Naive thymus-derived CD4-positive, alpha-beta T cell (primary cell): ENCODE data around the gene VSIG10. TPM values are rescaled to one million over a fixed set of nuclear protein-coding genes. Genes with fewer than 3 reads are reported as not detected.

Experiments
- ATAC-seq: fragments of 150-1000 bp; cut with Tn5 transposase; 2 replicates; pipeline ENCODE4 v1.10.0; 2021; ENCODE audit warnings: mild to moderate bottlenecking, moderate library complexity
- CTCF ChIA-PET: fragments of 350-600 bp; sonication (Branson Sonifier 250); formaldehyde crosslinking; loops from one replicate; lab custom pipeline; 2021; ENCODE audit warnings: antibody characterized with exemption; lab: Charles Lee
- POLR2A ChIA-PET: fragments of 350-600 bp; sonication (Branson Sonifier 250); formaldehyde crosslinking; loops from one replicate; lab custom pipeline; 2021; ENCODE audit warnings: antibody characterized with exemption, inconsistent platforms; lab: Charles Lee
- DNase-seq, 9 donors: peaks; one replicate each; pipeline versions ENCODE4 v3.0.0 to v3.0.0-alpha.2; 2020 to 2022; ENCODE audit warnings: mixed read lengths in 1 of 9
- H3K27ac ChIP-seq: one replicate; pipeline ENCODE4 v1.7.0; 2013; ENCODE audit warnings: mild to moderate bottlenecking, low read depth, low read length, moderate library complexity
- H3K27me3 ChIP-seq, 2 donors: one replicate each; pipeline ENCODE4 v1.7.0; 2013; ENCODE audit warnings: low read length in 2 of 2, mild to moderate bottlenecking in 2 of 2, moderate library complexity in 2 of 2; ENCODE audit not compliant: control insufficient read depth in 2 of 2, insufficient read depth in 2 of 2
- H3K36me3 ChIP-seq, 3 experiments: 1 replicate in 2 of 3; 2 replicates in 1 of 3; pipeline ENCODE4 v1.7.0; 2013; ENCODE audit warnings: low read length in 3 of 3, mild to moderate bottlenecking in 3 of 3, moderate library complexity in 1 of 3; ENCODE audit not compliant: insufficient read depth in 3 of 3, control insufficient read depth in 2 of 3
- H3K4me1 ChIP-seq, 2 donors: one replicate each; pipeline ENCODE4 v1.7.0; 2013; ENCODE audit warnings: low read length in 2 of 2, mild to moderate bottlenecking in 2 of 2, moderate library complexity in 1 of 2; ENCODE audit not compliant: control insufficient read depth in 2 of 2, insufficient read depth in 2 of 2
- H3K4me3 ChIP-seq: 2 replicates; pipeline ENCODE4 v1.7.0; 2013; ENCODE audit warnings: mild to moderate bottlenecking, low read length
- H3K9me3 ChIP-seq, 3 experiments: 1 replicate in 2 of 3; 2 replicates in 1 of 3; pipeline ENCODE4 v1.7.0; 2013; ENCODE audit warnings: low read length in 3 of 3; ENCODE audit not compliant: control insufficient read depth in 2 of 3
- H3K27ac Mint-ChIP-seq, 9 donors: one replicate each; pipeline ENCODE4 v1.8.0; 2020 to 2022; ENCODE audit warnings: mixed read lengths in 9 of 9, mild to moderate bottlenecking in 8 of 9, moderate library complexity in 5 of 9, inconsistent platforms in 2 of 9
- H3K27me3 Mint-ChIP-seq, 5 donors: one replicate each; pipeline ENCODE4 v1.8.0; 2021 to 2022; ENCODE audit warnings: mixed read lengths in 5 of 5, mild to moderate bottlenecking in 1 of 5
- H3K36me3 Mint-ChIP-seq, 5 donors: one replicate each; pipeline ENCODE4 v1.8.0; 2020 to 2022; ENCODE audit warnings: mixed read lengths in 5 of 5, mild to moderate bottlenecking in 3 of 5, inconsistent platforms in 1 of 5
- H3K4me1 Mint-ChIP-seq, 7 donors: one replicate each; pipeline ENCODE4 v1.8.0; 2020 to 2022; ENCODE audit warnings: mixed read lengths in 7 of 7, mild to moderate bottlenecking in 3 of 7, inconsistent platforms in 1 of 7
- H3K4me3 Mint-ChIP-seq, 10 donors: one replicate each; pipeline ENCODE4 v1.8.0; 2020 to 2022; ENCODE audit warnings: mild to moderate bottlenecking in 10 of 10, mixed read lengths in 10 of 10, moderate library complexity in 6 of 10, inconsistent platforms in 2 of 10
- H3K9me3 Mint-ChIP-seq, 11 donors: one replicate each; pipeline ENCODE4 v1.8.0; 2020 to 2022; ENCODE audit warnings: mixed read lengths in 11 of 11, mild to moderate bottlenecking in 4 of 11, inconsistent platforms in 1 of 11, moderate library complexity in 1 of 11
- intact Hi-C, 2 donors: fragments of 100-400 bp; cut with micrococcal nuclease; formaldehyde crosslinking; loops; one replicate each; pipeline ENCODE4 v1.15.1; 2023
- polyA plus RNA-seq, 2 donors: library from polyadenylated mRNA; unstranded; fragments of 300-500 nt; fragmentation: Illumina TruSeq; gene quantifications; one replicate each; pipeline ENCODE4 v1.2.3, GENCODE V29; 2021
- total RNA-seq, 6 experiments: library from RNA in 5 of 6; stranded (reverse) in 5 of 6; gene quantifications; 1 replicate in 5 of 6; 2 replicates in 1 of 6; pipeline ENCODE4 v1.2.3 and lab custom pipeline; 2021 to 2026

Gene VSIG10
- total and polyA plus RNA-seq, 7 experiments from 2014 or later = 1.5 to 8.5 (median 5.3) TPM

DNA sequence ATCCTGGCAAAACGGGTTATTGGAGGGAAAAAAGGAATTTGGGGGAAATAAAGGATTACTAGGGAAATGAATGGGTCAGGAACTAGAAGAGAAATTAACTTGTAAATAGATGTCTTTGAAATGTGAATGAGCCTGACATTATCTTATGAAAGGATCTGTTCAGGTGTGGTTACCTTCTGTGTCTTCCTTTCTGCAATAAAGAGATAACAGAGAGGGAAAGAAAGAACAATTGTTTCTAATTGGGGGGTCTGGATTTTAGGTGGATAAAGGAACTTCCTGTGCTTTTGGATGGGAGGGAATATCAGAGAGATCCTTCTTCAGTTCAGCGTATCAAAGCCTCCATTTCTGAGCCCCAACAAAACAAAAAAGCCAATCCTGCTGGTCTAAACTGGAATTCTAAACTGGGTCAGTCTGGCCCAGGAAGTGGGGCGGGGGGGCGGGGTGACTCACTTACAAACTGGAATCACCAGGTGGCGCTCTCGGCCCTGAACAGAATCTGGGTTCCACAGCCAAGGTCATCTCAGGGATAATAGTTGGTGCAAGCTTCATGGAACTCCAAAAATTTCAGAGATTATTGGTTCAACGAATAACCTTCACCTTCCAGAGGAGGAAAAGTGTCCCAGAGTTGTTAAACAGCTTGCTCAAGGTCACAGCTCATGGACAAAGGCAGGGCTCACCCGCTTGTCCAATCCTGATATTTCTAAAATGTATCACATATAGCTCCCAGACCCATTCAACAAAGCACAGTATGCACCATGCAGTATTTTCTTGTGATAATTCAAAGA is 17.0 kb upstream of the VSIG10 start:
- Mint-ChIP-seq H3K4me1 (peaks cover 4 to 12% (median 8%) of the 10 kb centered on the region in 7 donors), H3K27ac (peak overlapping the region in 7 of 9 donors; percentile 51 to 71 (median 62)), H3K4me3 (no peak overlapping the region), H3K9me3 (no peaks in the 10 kb centered on the region), H3K36me3 (peaks cover 0 to 7% (median 0%) of the 10 kb centered on the region in 5 donors), H3K27me3 (no peaks in the 10 kb centered on the region)
- Histone ChIP-seq H3K4me3 (no peak overlapping the region), H3K9me3 (no peaks in the 10 kb centered on the region), H3K27ac (no peak overlapping the region), H3K36me3 (no peaks in the 10 kb centered on the region), H3K4me1 (peaks cover 0 to 3% of the 10 kb centered on the region in 2 donors), H3K27me3 (no peaks in the 10 kb centered on the region)
- peak; percentile 76 for ATAC-seq
- intact Hi-C loops = loop anchor here (1.0 to 2.0 kb wide), 3 partner anchors 16 to 256 kb away; partner anchors contain the start of genes PEBP1 (in 2 of the 2) and SUDS3 (in 2 of the 2)
- POLR2A ChIA-PET = interaction anchor here (0.9 to 1.3 kb wide), 3 partner anchors 63 to 255 kb away, joined by 4 to 7 read pairs (median 4); partner anchors contain the start of gene TAOK3
- CTCF ChIA-PET = interaction anchor here (0.6 to 1.5 kb wide), 5 partner anchors 16 to 255 kb away, joined by 3 to 11 read pairs (median 5); partner anchors contain the start of genes SUDS3 and TAOK3
- peak in 8 of 9 donors; percentile 12 to 50 (median 34) for DNase-seq

DNA sequence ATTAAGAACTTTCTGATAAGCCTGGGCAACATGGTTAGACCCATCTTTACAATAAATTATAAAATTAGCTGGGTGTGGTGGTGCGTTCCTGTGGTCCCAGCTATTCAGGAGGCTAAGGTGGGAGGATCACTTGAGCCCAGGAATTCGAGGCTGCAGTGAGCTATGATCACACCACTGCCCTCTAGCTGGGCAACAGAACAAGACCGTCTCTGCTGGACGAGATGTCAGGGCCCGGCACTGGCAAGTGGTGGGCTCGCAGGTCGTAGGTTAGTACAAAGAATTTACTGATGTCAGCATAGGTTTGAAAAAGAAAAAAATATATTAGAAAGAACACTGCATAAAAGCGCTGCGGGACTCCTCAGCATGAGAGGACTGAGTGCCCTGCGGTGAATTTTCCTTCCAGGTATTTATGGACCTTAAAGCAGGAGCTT is 15.7 kb upstream of the VSIG10 start:
- ATAC-seq (no peak), DNase-seq (no peak)
- intact Hi-C loops = no loop called here
- no peaks in the 10 kb centered on the region for H3K27me3 ChIP-seq
- no peak overlapping the region for H3K27ac ChIP-seq
- Mint-ChIP-seq H3K4me3 (no peak overlapping the region), H3K36me3 (peaks cover 0 to 8% (median 3%) of the 10 kb centered on the region in 5 donors), H3K27me3 (no peaks in the 10 kb centered on the region), H3K4me1 (peaks cover 4 to 12% (median 8%) of the 10 kb centered on the region in 7 donors), H3K27ac (no peak overlapping the region), H3K9me3 (no peaks in the 10 kb centered on the region)
- peaks cover 0 to 3% of the 10 kb centered on the region in 2 donors for H3K4me1 ChIP-seq
- no peak overlapping the region for H3K4me3 ChIP-seq
- H3K9me3 ChIP-seq = no peaks in the 10 kb centered on the region
- CTCF ChIA-PET = no interaction called here
- H3K36me3 ChIP-seq = no peaks in the 10 kb centered on the region
- POLR2A ChIA-PET = no interaction called here

DNA sequence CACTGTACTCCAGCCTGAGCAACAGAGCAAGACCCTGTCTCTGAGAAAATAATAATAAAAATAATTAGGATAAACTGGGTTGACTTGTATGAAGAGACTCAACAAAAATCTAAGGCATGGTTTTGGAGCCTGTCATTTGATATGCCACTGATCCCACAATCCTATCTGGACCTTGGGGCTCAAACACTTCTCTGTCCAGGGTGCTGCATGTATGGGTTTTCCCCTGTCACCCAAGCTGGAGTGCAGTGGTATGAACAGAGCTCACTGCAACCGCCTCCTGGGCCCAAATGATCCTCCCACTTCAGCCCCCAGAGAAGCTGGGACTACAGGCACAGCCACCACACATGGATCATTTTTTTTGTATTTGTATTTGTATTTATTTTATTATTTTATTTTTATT is 5.3 kb upstream of the VSIG10 start:
- Mint-ChIP-seq H3K27me3 (peaks cover 0 to 10% (median 5%) of the 10 kb centered on the region in 5 donors), H3K4me3 (no peak overlapping the region), H3K27ac (no peak overlapping the region), H3K36me3 (peaks cover 0 to 4% (median 0%) of the 10 kb centered on the region in 5 donors), H3K9me3 (no peaks in the 10 kb centered on the region), H3K4me1 (peaks cover 0 to 5% (median 4%) of the 10 kb centered on the region in 7 donors)
- Histone ChIP-seq H3K9me3 (no peaks in the 10 kb centered on the region), H3K4me1 (no peaks in the 10 kb centered on the region), H3K27me3 (peaks cover 0 to 4% of the 10 kb centered on the region in 2 donors), H3K27ac (no peak overlapping the region), H3K4me3 (no peak overlapping the region), H3K36me3 (no peaks in the 10 kb centered on the region)
- POLR2A ChIA-PET = no interaction called here
- CTCF ChIA-PET = no interaction called here
- DNase-seq (no peak), ATAC-seq (no peak)
- intact Hi-C loops = no loop called here

DNA sequence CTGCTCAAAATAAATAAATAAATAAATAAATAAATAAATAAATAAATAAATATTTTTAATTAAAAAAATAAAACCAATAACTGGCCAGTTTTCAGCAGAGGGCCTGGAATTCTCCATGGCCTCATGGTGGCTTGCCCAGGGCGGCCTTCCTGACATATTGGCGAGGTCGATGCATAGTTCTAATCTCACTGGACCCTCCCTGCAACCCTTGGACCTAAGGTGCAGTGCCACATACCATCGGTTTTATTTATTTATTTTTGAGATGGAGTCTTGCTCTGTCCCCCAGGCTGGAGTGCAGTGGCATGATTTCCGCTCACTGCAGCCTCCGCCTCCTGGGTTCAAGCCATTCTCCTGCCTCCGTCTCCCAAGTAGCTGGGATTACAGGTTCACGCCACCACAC is 3.9 kb upstream of the VSIG10 start:
- Mint-ChIP-seq H3K4me3 (no peak overlapping the region), H3K9me3 (no peaks in the 10 kb centered on the region), H3K27me3 (peaks cover 4 to 15% (median 9%) of the 10 kb centered on the region in 5 donors), H3K27ac (no peak overlapping the region), H3K36me3 (peaks cover 0 to 3% (median 0%) of the 10 kb centered on the region in 5 donors), H3K4me1 (peaks cover 5 to 10% (median 8%) of the 10 kb centered on the region in 7 donors)
- DNase-seq (no peak), ATAC-seq (no peak)
- CTCF ChIA-PET = no interaction called here
- H3K4me1 ChIP-seq = no peaks in the 10 kb centered on the region
- POLR2A ChIA-PET = no interaction called here
- peaks cover 0 to 4% of the 10 kb centered on the region in 2 donors for H3K27me3 ChIP-seq
- H3K9me3 ChIP-seq = no peaks in the 10 kb centered on the region
- intact Hi-C loops = no loop called here
- H3K36me3 ChIP-seq = no peaks in the 10 kb centered on the region
- no peak overlapping the region for H3K27ac ChIP-seq
- H3K4me3 ChIP-seq = no peak overlapping the region

DNA sequence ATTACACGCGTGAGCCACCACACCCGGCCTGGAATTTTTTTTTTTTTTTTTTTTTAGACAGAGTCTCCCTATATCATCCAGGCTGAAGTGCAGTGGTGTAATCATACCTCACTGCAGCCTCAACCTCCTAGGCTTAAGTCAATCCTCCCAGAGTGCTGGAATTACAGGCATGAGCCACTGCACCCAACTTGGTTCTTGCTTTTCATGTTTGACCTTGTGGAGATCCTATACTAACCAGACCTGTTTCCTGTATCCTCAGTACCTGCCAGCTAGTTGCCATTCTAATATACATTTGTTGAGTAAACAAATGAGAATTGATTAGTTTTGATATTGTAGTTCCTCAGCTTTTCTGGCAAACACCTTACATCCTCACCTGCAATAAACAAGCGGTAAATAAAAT is 3.2 kb upstream of the VSIG10 start:
- Mint-ChIP-seq H3K4me1 (peaks cover 5 to 10% (median 9%) of the 10 kb centered on the region in 7 donors), H3K4me3 (no peak overlapping the region), H3K36me3 (peaks cover 0 to 3% (median 0%) of the 10 kb centered on the region in 5 donors), H3K27me3 (peaks cover 9 to 17% (median 12%) of the 10 kb centered on the region in 5 donors), H3K9me3 (no peaks in the 10 kb centered on the region), H3K27ac (no peak overlapping the region)
- Histone ChIP-seq H3K4me3 (no peak overlapping the region), H3K27ac (no peak overlapping the region), H3K27me3 (peaks cover 0 to 4% of the 10 kb centered on the region in 2 donors), H3K4me1 (no peaks in the 10 kb centered on the region), H3K9me3 (no peaks in the 10 kb centered on the region), H3K36me3 (no peaks in the 10 kb centered on the region)
- CTCF ChIA-PET = no interaction called here
- intact Hi-C loops = no loop called here
- POLR2A ChIA-PET = no interaction called here
- ATAC-seq (no peak), DNase-seq (no peak)

DNA sequence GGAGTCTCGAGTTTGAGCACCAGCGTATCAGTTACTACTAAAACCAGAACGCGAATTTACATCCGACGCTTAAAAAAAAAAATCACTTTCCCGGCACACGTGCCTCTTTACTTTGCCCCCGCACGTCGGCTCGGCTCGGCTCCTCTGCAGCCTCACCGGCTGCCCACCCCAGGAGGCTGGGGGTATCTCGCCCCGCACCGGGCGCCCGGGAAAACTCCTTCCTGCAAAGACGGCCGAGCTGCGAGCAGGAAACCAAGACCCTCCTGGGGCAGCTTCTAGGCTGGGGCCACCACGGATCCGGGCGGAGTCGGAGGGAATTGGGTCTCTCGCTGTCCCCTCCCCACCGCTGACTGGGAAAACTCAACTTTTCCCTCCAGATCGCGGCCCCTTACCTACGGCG is 610 bp downstream of the VSIG10 start:
- POLR2A ChIA-PET = no interaction called here
- intact Hi-C loops = loop anchor here (2.0 to 5.0 kb wide), 2 partner anchors 40 to 41 kb away; partner anchors contain the start of gene WSB2 (in 1 of the 2)
- Mint-ChIP-seq H3K27ac (no peak overlapping the region), H3K4me1 (peaks cover 5 to 10% (median 9%) of the 10 kb centered on the region in 7 donors), H3K36me3 (peaks cover 0 to 3% (median 0%) of the 10 kb centered on the region in 5 donors), H3K27me3 (peaks cover 15 to 28% (median 18%) of the 10 kb centered on the region in 5 donors), H3K9me3 (no peaks in the 10 kb centered on the region), H3K4me3 (peak overlapping the region; percentile 74 to 95 (median 88))
- peak; percentile 18 for ATAC-seq
- Histone ChIP-seq H3K27ac (no peak overlapping the region), H3K4me3 (peak overlapping the region; percentile 54), H3K9me3 (no peaks in the 10 kb centered on the region), H3K4me1 (no peaks in the 10 kb centered on the region), H3K36me3 (no peaks in the 10 kb centered on the region), H3K27me3 (peaks cover 0 to 4% of the 10 kb centered on the region in 2 donors)
- DNase-seq = peak in 2 of 9 donors; percentile 8 to 33
- CTCF ChIA-PET = no interaction called here
